GM23338 (cell line): Measurements from ENCODE around the gene B3GAT2. TPM values are rescaled to one million over a fixed set of nuclear protein-coding genes. Genes with fewer than 3 reads are reported as not detected.

Source experiments
- ATAC-seq: fragments of 200-7000 bp; cut with Tn5 transposase; 3 replicates; pipeline ENCODE4 v1.9.1; 2020
- DNase-seq: peaks from one replicate; pipeline ENCODE4 v3.0.0-alpha.2; 2015; ENCODE audit warnings: low spot score
- H2AFZ ChIP-seq: fragments of 200-600 bp; sonication (generic); 2 replicates; pipeline ENCODE4 v1.8.0; 2016; ENCODE audit warnings: antibody characterized with exemption, mild to moderate bottlenecking, moderate library complexity
- H3F3A ChIP-seq: fragments of 200-600 bp; sonication (generic); replicated peaks from 2 replicates; pipeline ENCODE4 v1.8.0; 2017; ENCODE audit warnings: antibody characterized with exemption, mixed run types, low read depth
- H3K27ac ChIP-seq: fragments of 200-600 bp; sonication (generic); 2 replicates; pipeline ENCODE4 v1.6.1; 2016; ENCODE audit warnings: low read depth
- H3K27me3 ChIP-seq: fragments of 200-600 bp; sonication (generic); 2 replicates; pipeline ENCODE4 v1.8.0; 2016; ENCODE audit warnings: mild to moderate bottlenecking, mixed run types, moderate library complexity; ENCODE audit not compliant: insufficient read depth
- H3K36me3 ChIP-seq: fragments of 200-600 bp; sonication (generic); 2 replicates; pipeline ENCODE4 v1.8.0; 2016; ENCODE audit warnings: mild to moderate bottlenecking; ENCODE audit not compliant: insufficient read depth
- H3K4me1 ChIP-seq: fragments of 200-600 bp; sonication (generic); 2 replicates; pipeline ENCODE4 v1.8.0; 2016; ENCODE audit warnings: mild to moderate bottlenecking, moderate library complexity; ENCODE audit not compliant: insufficient read depth
- H3K4me2 ChIP-seq: fragments of 200-600 bp; sonication (generic); 2 replicates; pipeline ENCODE4 v1.7.1; 2017; ENCODE audit warnings: mixed run types
- H3K4me3 ChIP-seq: fragments of 200-600 bp; sonication (generic); 2 replicates; pipeline ENCODE4 v1.6.1; 2016; ENCODE audit warnings: mixed run types
- H3K79me2 ChIP-seq: fragments of 200-600 bp; sonication (generic); replicated peaks from 2 replicates; pipeline ENCODE4 v1.8.0; 2017; ENCODE audit warnings: mild to moderate bottlenecking; ENCODE audit not compliant: insufficient read depth
- H3K9me2 ChIP-seq: fragments of 200-600 bp; sonication (generic); 2 replicates; pipeline ENCODE4 v1.8.0; 2017; ENCODE audit not compliant: insufficient read depth
- H4K20me1 ChIP-seq: fragments of 200-600 bp; sonication (generic); replicated peaks from 2 replicates; pipeline ENCODE4 v1.8.0; 2017; ENCODE audit warnings: mild to moderate bottlenecking; ENCODE audit not compliant: insufficient read depth
- H3K27ac Mint-ChIP-seq: 2 replicates; pipeline ENCODE4 v1.8.0; 2020; ENCODE audit warnings: inconsistent platforms, mild to moderate bottlenecking, moderate library complexity, mixed read lengths
- H3K27me3 Mint-ChIP-seq: 3 replicates; pipeline ENCODE4 v1.8.0; 2022; ENCODE audit warnings: low read depth, mild to moderate bottlenecking, moderate library complexity, mixed read lengths, inconsistent platforms; ENCODE audit not compliant: insufficient read depth, poor library complexity
- H3K36me3 Mint-ChIP-seq: 3 replicates; pipeline ENCODE4 v1.8.0; 2021; ENCODE audit warnings: low read depth, mild to moderate bottlenecking, inconsistent platforms, moderate library complexity, mixed read lengths
- H3K4me1 Mint-ChIP-seq: 3 replicates; pipeline ENCODE4 v1.8.0; 2020; ENCODE audit warnings: mild to moderate bottlenecking, inconsistent platforms, mixed read lengths
- H3K4me3 Mint-ChIP-seq: 3 replicates; pipeline ENCODE4 v1.8.0; 2021; ENCODE audit warnings: moderate library complexity, mild to moderate bottlenecking, inconsistent platforms, mixed read lengths
- H3K9me3 Mint-ChIP-seq: 3 replicates; pipeline ENCODE4 v1.8.0; 2020; ENCODE audit warnings: moderate library complexity, mild to moderate bottlenecking, inconsistent platforms, mixed read lengths
- CREB1 ChIP-seq: fragments of 250-450 bp; sonication (Bioruptor Pico); IDR thresholded peaks from 2 replicates; pipeline ENCODE4 v1.5.0; 2020; ENCODE audit warnings: low read depth, mild to moderate bottlenecking, moderate library complexity
- CTCF ChIP-seq, 2 experiments: fragments of 200-600 bp in 1 of 2; sonication (generic) in 1 of 2; conservative IDR thresholded peaks; 2 replicates each; pipeline versions ENCODE4 v1.5.1 to v1.6.1; 2016 to 2017; ENCODE audit warnings: antibody characterized with exemption in 2 of 2, low read depth in 2 of 2, mild to moderate bottlenecking in 2 of 2, moderate library complexity in 1 of 2
- ETS1 ChIP-seq: IDR thresholded peaks from 2 replicates; pipeline ENCODE4 v1.6.1; 2016; ENCODE audit warnings: antibody characterized with exemption
- EZH2 ChIP-seq: fragments of 200-600 bp; sonication (generic); IDR thresholded peaks from one replicate; pipeline ENCODE4 v1.8.0; 2017; ENCODE audit warnings: antibody characterized with exemption, mild to moderate bottlenecking, low read depth; ENCODE audit not compliant: unreplicated experiment
- EZH2phosphoT487 ChIP-seq: fragments of 200-600 bp; sonication (generic); IDR thresholded peaks from one replicate; pipeline ENCODE4 v1.8.1; 2018; ENCODE audit warnings: antibody characterized with exemption; ENCODE audit not compliant: unreplicated experiment
- JUNB ChIP-seq: IDR thresholded peaks from one replicate; pipeline ENCODE4 v1.6.1; 2016; ENCODE audit warnings: antibody characterized with exemption; ENCODE audit not compliant: unreplicated experiment
- POLR2AphosphoS5 ChIP-seq: IDR thresholded peaks from 2 replicates; pipeline ENCODE4 v1.6.1; 2016; ENCODE audit warnings: antibody characterized with exemption, low read depth
- STAT1 ChIP-seq: IDR thresholded peaks from one replicate; pipeline ENCODE4 v1.6.1; 2016; ENCODE audit warnings: antibody characterized with exemption; ENCODE audit not compliant: unreplicated experiment
- ZNF114 ChIP-seq: fragments of 250-450 bp; sonication (Bioruptor Pico); IDR thresholded peaks from 2 replicates; pipeline ENCODE4 v1.5.0; 2020; ENCODE audit warnings: mild to moderate bottlenecking, moderate library complexity
- ZNF331 ChIP-seq: fragments of 250-450 bp; sonication (Bioruptor Pico); IDR thresholded peaks from 2 replicates; pipeline ENCODE4 v1.5.0; 2020; ENCODE audit warnings: low read depth, mild to moderate bottlenecking, moderate library complexity
- ZNF462 ChIP-seq: fragments of 250-450 bp; sonication (Bioruptor Pico); IDR thresholded peaks from 2 replicates; pipeline ENCODE4 v1.5.0; 2020; ENCODE audit warnings: mild to moderate bottlenecking, moderate library complexity
- polyA plus RNA-seq: library from polyadenylated mRNA; unstranded; fragments of >200 nt; fragmentation: Nextera tagmentation; extraction: Ambion mirVana; gene quantifications from 2 replicates; pipeline ENCODE4 v1.2.1, GENCODE V29; 2016
- total RNA-seq: library from RNA; depleted of rRNA; stranded (reverse); fragments of >200 nt; shearing (Covaris generic); gene quantifications from 2 replicates; pipeline ENCODE4 v1.2.3, GENCODE V29; 2014

Gene B3GAT2
- total and polyA plus RNA-seq, 2 experiments from 2014 or later = 1.7 to 1.8 TPM

- no peak for TF ChIP-seq ZNF462 (CRISPR knock-in tag)
- TF ChIP-seq CREB1 = no peak
- no peak for TF ChIP-seq ZNF114 (CRISPR knock-in tag)
These were observed 136.1 kb downstream of the B3GAT2 start (continued) for GRCh38 chr6:70820778-70821177.

GRCh38 chr6:70819646-70820045 lies 137.2 kb downstream of the B3GAT2 start:
- Mint-ChIP-seq H3K27ac (no peak overlapping the region), H3K4me3 (no peak overlapping the region)
- TF ChIP-seq POLR2AphosphoS5 (no peak), CREB1 (no peak), CTCF (conservative IDR thresholded peaks at IDR 0.05; ENCODE audit: low read depth in 2 of 2) (no peak), STAT1 (no peak), EZH2phosphoT487 (no peak), ZNF331 (CRISPR knock-in tag) (no peak), ETS1 (no peak), EZH2 (no peak), JUNB (no peak)

More at GRCh38 chr6:70819646-70820045, 137.2 kb downstream of the B3GAT2 start:
- Mint-ChIP-seq H3K9me3 (no peaks in the 10 kb centered on the region), H3K27me3 (no peaks in the 10 kb centered on the region), H3K36me3 (no peaks in the 10 kb centered on the region), H3K4me1 (no peaks in the 10 kb centered on the region)
- Histone ChIP-seq H3K79me2 (no peaks in the 10 kb centered on the region), H3K36me3 (no peaks in the 10 kb centered on the region), H3K4me1 (no peaks in the 10 kb centered on the region), H3K27ac (no peak overlapping the region), H3K27me3 (no peaks in the 10 kb centered on the region), H4K20me1 (no peaks in the 10 kb centered on the region), H2AFZ (no peak overlapping the region), H3K4me2 (no peak overlapping the region), H3F3A (no peaks in the 10 kb centered on the region), H3K4me3 (no peak overlapping the region), H3K9me2 (no peaks in the 10 kb centered on the region)
- DNase-seq (no peak), ATAC-seq (no peak)
